T-cell (primary cell): ENCODE measurements around the gene TRAIP. TPM values are rescaled to one million over a fixed set of nuclear protein-coding genes. Genes with fewer than 3 reads are reported as not detected.

Experiments used
- ATAC-seq, 4 experiments: fragments of 200-7000 bp in 3 of 4; fragments of 150-1000 bp in 1 of 4; cut with Tn5 transposase; replicated peaks in 1 of 4; 1 replicate in 3 of 4; 2 replicates in 1 of 4; pipeline ENCODE4 v1.10.0; 2021; ENCODE audit warnings: moderate library complexity in 3 of 4, mild to moderate bottlenecking in 2 of 4, moderate number of reproducible peaks in 1 of 4
- CTCF ChIA-PET, 2 donors: fragments of 300-600 bp; sonication (Branson Sonifier 250); formaldehyde crosslinking; loops; one replicate each; lab custom pipeline; 2022; ENCODE audit warnings: antibody characterized with exemption in 2 of 2; lab: Charles Lee
- POLR2A ChIA-PET, 2 donors: fragments of 300-600 bp; sonication (Branson Sonifier 250); formaldehyde crosslinking; loops; one replicate each; lab custom pipeline; 2022; ENCODE audit warnings: antibody characterized with exemption in 2 of 2; lab: Charles Lee
- DNase-seq, 35 experiments: peaks; one replicate each; pipeline versions ENCODE4 v3.0.0 to v3.0.0-alpha.2; 2013 to 2023
- H3K27ac ChIP-seq: one replicate; pipeline ENCODE4 v1.5.1; 2013; ENCODE audit warnings: low read length
- H3K27me3 ChIP-seq, 2 experiments: replicated peaks in 1 of 2; 1 replicate in 1 of 2; 2 replicates in 1 of 2; pipeline versions ENCODE4 v1.6.1 to v1.7.0; 2013; ENCODE audit warnings: low read length in 1 of 2, mixed read lengths in 1 of 2; ENCODE audit not compliant: control insufficient read depth in 2 of 2, insufficient read depth in 2 of 2; ENCODE audit errors: extremely low read depth in 1 of 2
- H3K36me3 ChIP-seq, 2 donors: 1 replicate in 1 of 2; 2 replicates in 1 of 2; pipeline versions ENCODE4 v1.6.1 to v1.7.0; 2013; ENCODE audit warnings: low read length in 1 of 2; ENCODE audit not compliant: control insufficient read depth in 2 of 2, insufficient read depth in 1 of 2; ENCODE audit errors: extremely low read depth in 1 of 2
- H3K4me1 ChIP-seq, 2 experiments: 1 replicate in 1 of 2; 2 replicates in 1 of 2; pipeline versions ENCODE4 v1.6.1 to v1.7.0; 2013; ENCODE audit warnings: low read length in 2 of 2, mixed read lengths in 1 of 2; ENCODE audit not compliant: insufficient read depth in 2 of 2, control insufficient read depth in 1 of 2; ENCODE audit errors: extremely low read depth in 1 of 2
- H3K4me3 ChIP-seq, 2 donors: 1 replicate in 1 of 2; 2 replicates in 1 of 2; pipeline versions ENCODE4 v1.5.1 to v1.7.0; 2013; ENCODE audit warnings: mild to moderate bottlenecking in 2 of 2, low read length in 1 of 2, moderate library complexity in 1 of 2; ENCODE audit not compliant: control insufficient read depth in 1 of 2; ENCODE audit errors: extremely low read depth in 1 of 2
- H3K9me3 ChIP-seq: 2 replicates; pipeline ENCODE4 v1.7.0; 2013
- H3K27ac Mint-ChIP-seq, 2 donors: one replicate each; pipeline ENCODE4 v1.8.0; 2020 to 2021; ENCODE audit warnings: mild to moderate bottlenecking in 2 of 2, mixed read lengths in 2 of 2
- H3K27me3 Mint-ChIP-seq, 2 donors: one replicate each; pipeline ENCODE4 v1.8.0; 2021 to 2022; ENCODE audit warnings: mixed read lengths in 2 of 2
- H3K36me3 Mint-ChIP-seq: one replicate; pipeline ENCODE4 v1.8.0; 2021; ENCODE audit warnings: mixed read lengths
- H3K4me1 Mint-ChIP-seq, 3 donors: one replicate each; pipeline ENCODE4 v1.8.0; 2020 to 2022; ENCODE audit warnings: mixed read lengths in 3 of 3, mild to moderate bottlenecking in 1 of 3
- H3K4me3 Mint-ChIP-seq, 3 donors: one replicate each; pipeline ENCODE4 v1.8.0; 2020 to 2022; ENCODE audit warnings: mild to moderate bottlenecking in 3 of 3, mixed read lengths in 3 of 3, moderate library complexity in 3 of 3
- H3K9me3 Mint-ChIP-seq, 3 donors: one replicate each; pipeline ENCODE4 v1.8.0; 2020 to 2022; ENCODE audit warnings: mixed read lengths in 3 of 3
- WGBS: methylation state at CpG from one replicate; pipeline ENCODE4 v1.1.5; 2013; ENCODE audit warnings: missing lambda C conversion rate; ENCODE audit not compliant: insufficient coverage; 5-methylcytosine and 5-hydroxymethylcytosine counted together
- total RNA-seq, 35 experiments: library from RNA in 6 of 35; stranded (reverse) in 6 of 35; fragments of 120-200 nt in 1 of 35; gene quantifications; one replicate each; pipeline versions ENCODE4 v1.2.1 to v1.2.4 and lab custom pipeline; 2013 to 2026

The TRAIP gene
- total RNA-seq, 5 donors from 2014 or later (not counting 1 experiment from before 2014, with no cell fraction given), result 4.0 to 5.7 (median 4.4) TPM

GRCh38 chr3:49868862-49869466 is 12.6 kb upstream of the TRAIP start:
- Mint-ChIP-seq H3K9me3 (no peaks in the 10 kb centered on the region), H3K4me1 (peaks cover 3 to 10% (median 6%) of the 10 kb centered on the region in 3 donors), H3K36me3 (no peaks in the 10 kb centered on the region), H3K4me3 (peak overlapping the region; percentile 21 to 61 (median 28)), H3K27ac (no peak overlapping the region), H3K27me3 (peaks cover 21 to 38% of the 10 kb centered on the region in 2 donors)
- ChIA-PET POLR2A (interaction anchor here in 1 of 2 donors (0.5 kb wide), 1 partner anchor 95 kb away, joined by 3 read pairs; no protein-coding TSS in a partner anchor), CTCF (no interaction called here)
- 7% methylated on average over 13 of the region's 23 CpGs for WGBS
- Histone ChIP-seq H3K4me1 (peaks cover 0 to 21% of the 10 kb centered on the region in 2 experiments), H3K9me3 (no peaks in the 10 kb centered on the region), H3K27ac (no peak overlapping the region), H3K4me3 (peak overlapping the region; percentile 32 to 52), H3K36me3 (no peaks in the 10 kb centered on the region), H3K27me3 (peaks cover 9 to 76% of the 10 kb centered on the region in 2 experiments)
- no peak for DNase-seq
- peak in 3 of 4 experiments; percentile 14 to 24 (median 21) for ATAC-seq

GRCh38 chr3:49867871-49868321 is 11.5 kb upstream of the TRAIP start:
- Mint-ChIP-seq H3K36me3 (no peaks in the 10 kb centered on the region), H3K4me1 (peaks cover 1 to 9% (median 6%) of the 10 kb centered on the region in 3 donors), H3K27ac (no peak overlapping the region), H3K9me3 (no peaks in the 10 kb centered on the region), H3K27me3 (peaks cover 25 to 40% of the 10 kb centered on the region in 2 donors), H3K4me3 (peak overlapping the region in 1 of 3 donors; percentile 61)
- Histone ChIP-seq H3K27me3 (peaks cover 9 to 80% of the 10 kb centered on the region in 2 experiments), H3K4me1 (peaks cover 0 to 18% of the 10 kb centered on the region in 2 experiments), H3K4me3 (no peak overlapping the region), H3K27ac (no peak overlapping the region), H3K36me3 (no peaks in the 10 kb centered on the region), H3K9me3 (no peaks in the 10 kb centered on the region)
- peak in 6 of 35 experiments; percentile 11 to 36 (median 16) for DNase-seq
- WGBS, result 33% methylated on average over 2 of the region's 7 CpGs
- no peak for ATAC-seq
- CTCF ChIA-PET, result interaction anchor here in 1 of 2 donors (0.6 kb wide), 1 partner anchor 1788 kb away, joined by 8 read pairs; no protein-coding TSS in a partner anchor
- POLR2A ChIA-PET, result no interaction called here

DNA sequence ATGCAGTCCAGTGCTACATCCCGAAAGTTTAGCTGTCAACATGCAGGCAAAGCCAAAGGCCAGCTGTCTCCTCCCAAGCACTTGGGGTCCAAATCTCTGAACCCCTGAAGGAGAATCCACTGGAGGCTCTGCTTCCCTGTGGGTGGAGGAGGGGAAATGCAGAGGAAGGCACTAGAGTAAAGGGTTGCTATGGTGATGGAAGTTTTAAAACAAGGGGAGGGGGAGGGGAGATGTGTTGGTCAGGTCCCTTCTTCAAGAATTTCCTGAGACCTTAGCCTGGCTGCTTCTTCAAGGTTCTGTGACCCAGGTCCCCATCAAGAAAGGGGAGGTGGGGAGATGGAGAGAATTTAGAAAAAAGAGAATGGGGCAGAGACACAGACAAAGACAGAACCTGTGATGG is 11.0 kb upstream of the TRAIP start:
- CTCF ChIA-PET, result no interaction called here
- Histone ChIP-seq H3K27ac (no peak overlapping the region), H3K4me3 (no peak overlapping the region), H3K9me3 (no peaks in the 10 kb centered on the region), H3K27me3 (peaks cover 9 to 80% of the 10 kb centered on the region in 2 experiments), H3K36me3 (no peaks in the 10 kb centered on the region), H3K4me1 (peaks cover 0 to 15% of the 10 kb centered on the region in 2 experiments)
- POLR2A ChIA-PET, result no interaction called here
- Mint-ChIP-seq H3K36me3 (no peaks in the 10 kb centered on the region), H3K4me1 (peaks cover 0 to 7% (median 6%) of the 10 kb centered on the region in 3 donors), H3K4me3 (no peak overlapping the region), H3K9me3 (no peaks in the 10 kb centered on the region), H3K27me3 (peaks cover 26 to 40% of the 10 kb centered on the region in 2 donors), H3K27ac (no peak overlapping the region)
- no peak for DNase-seq
- no peak for ATAC-seq
- 67% methylated on average over 1 of the region's 1 CpG for WGBS

- H3K27ac Mint-ChIP-seq, result no peak overlapping the region
- peaks cover 20 to 38% of the 10 kb centered on the region in 2 donors for H3K27me3 Mint-ChIP-seq
- Histone ChIP-seq H3K4me3 (no peak overlapping the region), H3K27me3 (peaks cover 9 to 78% of the 10 kb centered on the region in 2 experiments), H3K9me3 (no peaks in the 10 kb centered on the region), H3K36me3 (no peaks in the 10 kb centered on the region), H3K4me1 (peaks cover 0 to 15% of the 10 kb centered on the region in 2 experiments), H3K27ac (no peak overlapping the region)
- ChIA-PET CTCF (no interaction called here), POLR2A (no interaction called here)
- peaks cover 0 to 6% (median 2%) of the 10 kb centered on the region in 3 donors for H3K4me1 Mint-ChIP-seq
- no peaks in the 10 kb centered on the region for H3K9me3 Mint-ChIP-seq
- DNase-seq (no peak), ATAC-seq (no peak)
- H3K4me3 Mint-ChIP-seq, result no peak overlapping the region
- WGBS, result 59% methylated on average over 3 of the region's 7 CpGs
- H3K36me3 Mint-ChIP-seq, result no peaks in the 10 kb centered on the region
Measured at GRCh38 chr3:49865198-49865784, 8.9 kb upstream of the TRAIP start.

GRCh38 chr3:49864505-49864904 is 8.1 kb upstream of the TRAIP start:
- POLR2A ChIA-PET, result no interaction called here
- H3K27me3 Mint-ChIP-seq, result peaks cover 20 to 38% of the 10 kb centered on the region in 2 donors
- CTCF ChIA-PET, result no interaction called here

DNA sequence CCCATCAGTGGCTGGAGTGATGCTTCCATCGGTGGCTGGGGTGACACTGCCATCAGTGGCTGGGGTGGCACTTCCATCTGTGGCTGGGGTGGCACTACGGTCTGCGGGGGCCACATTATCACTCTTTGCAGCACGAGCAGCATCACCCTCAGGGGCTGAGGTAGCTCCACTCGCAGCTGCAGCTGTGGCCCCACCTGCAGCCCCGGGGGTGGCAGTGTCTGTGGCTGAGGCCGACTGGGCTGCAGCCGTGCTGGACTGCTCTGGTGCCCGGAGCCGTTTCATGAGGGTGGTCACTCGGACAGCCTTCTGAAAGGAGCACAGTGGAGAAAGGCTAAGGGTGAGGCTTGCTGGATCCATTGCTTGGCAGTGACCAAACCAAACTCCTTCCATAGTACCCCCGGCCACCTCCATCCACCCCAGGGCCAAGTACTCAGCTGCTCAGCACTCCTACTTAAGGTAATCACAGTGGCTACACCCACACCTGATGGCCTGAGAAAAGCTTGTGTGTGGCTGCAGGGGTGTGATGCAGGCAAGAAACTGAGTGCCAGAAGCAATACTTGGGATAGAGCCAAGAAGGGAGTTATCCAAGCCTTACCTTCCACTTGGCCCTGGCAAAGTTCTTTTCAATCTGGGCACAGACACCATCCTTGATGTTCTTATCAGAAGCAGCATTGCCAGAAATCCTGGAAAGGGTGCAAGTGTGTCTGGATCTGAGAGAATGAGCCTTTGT is 3.4 kb upstream of the TRAIP start:
- Mint-ChIP-seq H3K4me1 (peaks cover 10 to 16% (median 14%) of the 10 kb centered on the region in 3 donors), H3K4me3 (no peak overlapping the region), H3K9me3 (no peaks in the 10 kb centered on the region), H3K36me3 (no peaks in the 10 kb centered on the region), H3K27me3 (peaks cover 5 to 11% of the 10 kb centered on the region in 2 donors), H3K27ac (no peak overlapping the region)
- no peak overlapping the region for H3K4me3 ChIP-seq
- peaks cover 4 to 25% of the 10 kb centered on the region in 2 experiments for H3K27me3 ChIP-seq
- WGBS, result 84% methylated on average over 5 of the region's 12 CpGs
- POLR2A ChIA-PET, result no interaction called here
- peaks cover 9 to 15% of the 10 kb centered on the region in 2 experiments for H3K4me1 ChIP-seq
- DNase-seq (no peak), ATAC-seq (no peak)
- CTCF ChIA-PET, result no interaction called here
- no peaks in the 10 kb centered on the region for H3K9me3 ChIP-seq
- H3K27ac ChIP-seq, result no peak overlapping the region
- H3K36me3 ChIP-seq, result no peaks in the 10 kb centered on the region

More at GRCh38 chr3:49864505-49864904, 8.1 kb upstream of the TRAIP start:
- Histone ChIP-seq H3K9me3 (no peaks in the 10 kb centered on the region), H3K4me3 (no peak overlapping the region), H3K27me3 (peaks cover 6 to 72% of the 10 kb centered on the region in 2 experiments), H3K4me1 (peaks cover 0 to 10% of the 10 kb centered on the region in 2 experiments), H3K27ac (no peak overlapping the region), H3K36me3 (no peaks in the 10 kb centered on the region)
- Mint-ChIP-seq H3K27ac (no peak overlapping the region), H3K9me3 (no peaks in the 10 kb centered on the region), H3K4me3 (no peak overlapping the region), H3K4me1 (peaks cover 0 to 6% (median 0%) of the 10 kb centered on the region in 3 donors), H3K36me3 (no peaks in the 10 kb centered on the region)
- 73% methylated on average over 4 of the region's 5 CpGs for WGBS
- DNase-seq (no peak), ATAC-seq (no peak)
